Measurements from ENCODE around the gene H6PD. TPM values are rescaled to one million over a fixed set of nuclear protein-coding genes. Genes with fewer than 3 reads are reported as not detected.

The H6PD gene
- total and polyA plus RNA-seq, 9 of the 15 experiments (the other 6 are each of a cell fraction or from before 2014, with no cell fraction given), result 0.04 to 2.5 (median 0.95) TPM

GRCh38 chr1:9224664-9225410 is 9.7 kb upstream of the H6PD start:
- no peak overlapping the region for H3K27ac ChIP-seq (ENCODE audit: extremely low read depth, low read depth, low read length)
- no peaks in the 10 kb centered on the region for H4K20me1 ChIP-seq (replicated peaks; ENCODE audit: control insufficient read depth, insufficient read depth, low read length)
- H3K79me2 ChIP-seq (ENCODE audit: control insufficient read depth, insufficient read depth, low read length), result no peaks in the 10 kb centered on the region
- DNase-seq (ENCODE audit: extremely low read depth in 1 of 4, low spot score in 3 of 4) (no peak), FAIRE-seq (no peak), ATAC-seq (no peak)
- no peaks in the 10 kb centered on the region for H3K9me1 ChIP-seq (ENCODE audit: control insufficient read depth, insufficient read depth, low read length)
- H3K9me3 ChIP-seq (replicated peaks; ENCODE audit: control insufficient read depth, insufficient read depth, low read depth, low read length), result no peaks in the 10 kb centered on the region
- peaks cover 11 to 57% of the 10 kb centered on the region in 2 experiments for H3K27me3 ChIP-seq (ENCODE audit: control insufficient read depth in 2 of 2, insufficient read depth in 2 of 2, low read length in 2 of 2)
- no peaks in the 10 kb centered on the region for H3K4me1 ChIP-seq (replicated peaks in 1 of 2; ENCODE audit: control insufficient read depth in 2 of 2, insufficient read depth in 2 of 2, low read length in 2 of 2)
- BruUV-seq (replicated peaks), result no TSS peak
- H3K9ac ChIP-seq (ENCODE audit: insufficient read depth in 1 of 2, low read depth in 2 of 2, low read length in 2 of 2), result peak overlapping the region in 1 of 2 experiments; percentile 58; a peak in 1 of 4 replicates
- in situ Hi-C loops (cut with MboI), result no loop called here
- intact Hi-C loops (cut with micrococcal nuclease), result no loop called here
- no peaks in the 10 kb centered on the region for H3K36me3 ChIP-seq (ENCODE audit: control insufficient read depth, insufficient read depth, low read length)
- WGBS (ENCODE audit: insufficient coverage, low coverage, missing lambda C conversion rate), result under 1% methylated on average over 10 of the region's 10 CpGs
- H3K4me2 ChIP-seq (ENCODE audit: insufficient read depth, low read length), result no peak overlapping the region
- ChIA-PET POLR2A (interaction anchor here (0.6 to 1.2 kb wide), 3 partner anchors 10 to 104 kb away, joined by 3 read pairs; partner anchors contain the start of gene H6PD), CTCF (ENCODE audit: low intra/inter-chr PET ratio) (no interaction called here)
- H3K4me3 ChIP-seq, result no peak overlapping the region
- H2AFZ ChIP-seq (ENCODE audit: low read depth, low read length), result no peak overlapping the region
- TF ChIP-seq RBM15 (IDR thresholded peaks at IDR 0.05; ENCODE audit: insufficient read depth, low read length), result no peak
- peak; percentile 9; the same call in 1 of the 2 replicates for TF ChIP-seq REST (IDR thresholded peaks at IDR 0.05; ENCODE audit: borderline replicate concordance)
- TF ChIP-seq REST (CRISPR knock-in tag; IDR thresholded peaks at IDR 0.05; ENCODE audit: low read depth), result no peak
- TF ChIP-seq RBM25 (IDR thresholded peaks at IDR 0.05; ENCODE audit: low read depth, low read length, severe bottlenecking), result peak; percentile 69
- TF ChIP-seq NFIX (CRISPR knock-in tag; IDR thresholded peaks at IDR 0.05; ENCODE audit: low read depth), result no peak
- TF ChIP-seq ZBTB7A (IDR thresholded peaks at IDR 0.05; ENCODE audit: borderline replicate concordance, control insufficient read depth, low read depth, low read length), result no peak
- TF ChIP-seq ESRRA (IDR thresholded peaks at IDR 0.05; ENCODE audit: borderline replicate concordance, low read depth), result no peak
